ENCODE data around the gene UBR4.
A peak's percentile ranks its signal among the peaks of the same experiment; 100 is the strongest.

The UBR4 gene

GRCh38 chr1:19084206-19084738, 125.8 kb downstream of the UBR4 start:
- no peak for DNase-seq
- intact Hi-C loops (cut with DNase I) = no loop called here

GRCh38 chr1:19083081-19083480, 127.0 kb downstream of the UBR4 start:
- DNase-seq = no peak

GRCh38 chr1:19081218-19081893, 128.7 kb downstream of the UBR4 start:
- DNase-seq = peak in 36 of 42 donors; percentile 21 to 84 (median 56)
- intact Hi-C loops (cut with DNase I) = no loop called here

More at GRCh38 chr1:19083081-19083480, 127.0 kb downstream of the UBR4 start:
- intact Hi-C loops (cut with DNase I) = no loop called here

GRCh38 chr1:19080721-19081120, 129.3 kb downstream of the UBR4 start:
- DNase-seq = no peak
- intact Hi-C loops (cut with DNase I) = no loop called here

- peak in 11 of 42 donors; percentile 22 to 70 (median 38) for DNase-seq
- intact Hi-C loops (cut with DNase I) = no loop called here
These were observed 130.3 kb downstream of the UBR4 start for GRCh38 chr1:19079541-19080472.

GRCh38 chr1:19078536-19078935, 131.5 kb downstream of the UBR4 start:
- intact Hi-C loops (cut with DNase I) = no loop called here
- no peak for DNase-seq

GRCh38 chr1:19076841-19077616, 133.0 kb downstream of the UBR4 start:
- intact Hi-C loops (cut with DNase I) = no loop called here

GRCh38 chr1:19074902-19075721, 135.0 kb downstream of the UBR4 start:
- peak in 21 of 42 donors; percentile 19 to 66 (median 36) for DNase-seq

More at GRCh38 chr1:19076841-19077616, 133.0 kb downstream of the UBR4 start:
- no peak for DNase-seq

GRCh38 chr1:19074361-19074901, 135.6 kb downstream of the UBR4 start:
- no peak for DNase-seq

More at GRCh38 chr1:19074902-19075721, 135.0 kb downstream of the UBR4 start:
- intact Hi-C loops (cut with DNase I) = no loop called here

GRCh38 chr1:19073311-19074186, 136.5 kb downstream of the UBR4 start:
- peak; percentile 14 to 86 (median 63) for DNase-seq
- intact Hi-C loops (cut with DNase I) = no loop called here

More at GRCh38 chr1:19074361-19074901, 135.6 kb downstream of the UBR4 start:
- intact Hi-C loops (cut with DNase I) = no loop called here

- no peak for DNase-seq
- intact Hi-C loops (cut with DNase I) = no loop called here
These were observed 137.6 kb downstream of the UBR4 start for GRCh38 chr1:19072285-19072981.

GRCh38 chr1:19071674-19072281, 138.3 kb downstream of the UBR4 start:
- intact Hi-C loops (cut with DNase I) = no loop called here
- DNase-seq = no peak

GRCh38 chr1:19070891-19071621, 139.0 kb downstream of the UBR4 start:
- DNase-seq = no peak
- intact Hi-C loops (cut with DNase I) = no loop called here

- intact Hi-C loops (cut with DNase I) = no loop called here
- DNase-seq = no peak
These were observed 139.8 kb downstream of the UBR4 start for GRCh38 chr1:19070197-19070651.

GRCh38 chr1:19068639-19069276, 141.3 kb downstream of the UBR4 start:
- intact Hi-C loops (cut with DNase I) = no loop called here
- no peak for DNase-seq
